ENCODE results near the gene EIF3M.

The EIF3M gene

DNA sequence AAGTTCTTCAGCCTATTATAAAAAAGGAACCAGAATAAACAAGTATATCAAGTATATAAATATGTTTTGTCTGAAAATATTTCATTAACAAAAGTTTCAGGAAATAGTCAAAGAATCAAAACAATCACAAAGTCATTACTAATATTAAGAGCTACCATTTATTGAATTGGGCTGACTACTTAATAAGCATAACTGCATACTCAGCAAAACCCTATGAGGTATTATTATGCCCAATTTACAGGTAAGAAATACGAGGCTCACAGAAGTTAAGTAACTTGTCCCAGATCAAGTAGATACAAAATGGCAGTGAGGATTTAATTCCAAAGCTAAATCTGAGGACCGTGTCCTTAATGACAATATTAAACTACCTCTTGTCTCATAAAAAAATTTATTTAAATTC, 52.2 kb downstream of the EIF3M start:
- TF ChIP-seq, protein P1, sequence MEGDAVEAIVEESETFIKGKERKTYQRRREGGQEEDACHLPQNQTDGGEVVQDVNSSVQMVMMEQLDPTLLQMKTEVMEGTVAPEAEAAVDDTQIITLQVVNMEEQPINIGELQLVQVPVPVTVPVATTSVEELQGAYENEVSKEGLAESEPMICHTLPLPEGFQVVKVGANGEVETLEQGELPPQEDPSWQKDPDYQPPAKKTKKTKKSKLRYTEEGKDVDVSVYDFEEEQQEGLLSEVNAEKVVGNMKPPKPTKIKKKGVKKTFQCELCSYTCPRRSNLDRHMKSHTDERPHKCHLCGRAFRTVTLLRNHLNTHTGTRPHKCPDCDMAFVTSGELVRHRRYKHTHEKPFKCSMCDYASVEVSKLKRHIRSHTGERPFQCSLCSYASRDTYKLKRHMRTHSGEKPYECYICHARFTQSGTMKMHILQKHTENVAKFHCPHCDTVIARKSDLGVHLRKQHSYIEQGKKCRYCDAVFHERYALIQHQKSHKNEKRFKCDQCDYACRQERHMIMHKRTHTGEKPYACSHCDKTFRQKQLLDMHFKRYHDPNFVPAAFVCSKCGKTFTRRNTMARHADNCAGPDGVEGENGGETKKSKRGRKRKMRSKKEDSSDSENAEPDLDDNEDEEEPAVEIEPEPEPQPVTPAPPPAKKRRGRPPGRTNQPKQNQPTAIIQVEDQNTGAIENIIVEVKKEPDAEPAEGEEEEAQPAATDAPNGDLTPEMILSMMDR (IDR thresholded peaks at IDR 0.05; ENCODE audit: borderline replicate concordance, control extremely low read depth, extremely low read depth, insufficient read depth, missing control alignments): no peak
- no peak for DNase-seq (ENCODE audit: low spot score)
- in situ Hi-C loops (cut with MboI; ENCODE audit: low sequenced_read_pairs, unreplicated experiment): no loop called here

DNA sequence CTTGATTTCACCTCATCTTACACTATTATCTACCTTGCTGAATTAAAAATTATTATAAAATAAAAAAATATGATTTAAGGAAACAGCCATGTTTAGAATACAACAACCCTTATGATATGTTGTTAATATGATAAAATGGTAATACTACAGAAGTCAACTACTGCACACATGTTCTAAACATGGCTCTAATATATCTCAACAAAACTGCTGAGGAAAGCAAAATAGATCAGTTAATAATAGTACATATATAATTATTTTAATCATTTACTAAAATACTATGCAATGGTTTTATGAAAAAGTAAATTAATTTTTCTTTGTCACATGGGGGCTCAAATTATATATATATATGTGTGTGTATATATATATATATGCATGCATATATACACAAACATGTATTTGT, 57.7 kb downstream of the EIF3M start:
- DNase-seq (ENCODE audit: low spot score): no peak
- in situ Hi-C loops (cut with MboI; ENCODE audit: low sequenced_read_pairs, unreplicated experiment): no loop called here
- TF ChIP-seq, protein P1 (IDR thresholded peaks at IDR 0.05; ENCODE audit: borderline replicate concordance, control extremely low read depth, extremely low read depth, insufficient read depth, missing control alignments): no peak

DNA sequence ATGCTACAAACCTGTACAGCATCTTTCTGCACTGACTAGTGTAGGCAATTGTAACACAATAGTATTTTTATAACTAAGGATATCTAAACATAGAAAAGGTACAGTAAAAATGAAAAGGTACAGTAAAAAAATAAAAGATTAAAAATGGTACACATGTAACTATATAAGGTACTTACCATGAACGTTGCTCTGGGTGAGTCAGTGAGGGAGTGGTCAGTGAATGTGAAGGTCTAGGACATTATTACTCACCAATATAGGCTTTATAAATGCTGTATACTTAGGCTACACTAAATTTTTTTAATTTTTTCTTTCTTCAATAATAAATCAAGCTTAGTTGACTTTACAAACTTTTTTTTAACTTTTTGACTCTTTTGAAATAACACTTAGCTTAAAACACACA, 59.9 kb downstream of the EIF3M start:
- in situ Hi-C loops (cut with MboI; ENCODE audit: low sequenced_read_pairs, unreplicated experiment): no loop called here
- DNase-seq (ENCODE audit: low spot score): no peak

More for the DNA sequence above, 59.9 kb downstream of the EIF3M start:
- TF ChIP-seq, protein P1 (IDR thresholded peaks at IDR 0.05; ENCODE audit: borderline replicate concordance, control extremely low read depth, extremely low read depth, insufficient read depth, missing control alignments): no peak
